Cardiac muscle cell (in vitro differentiated cells and primary cell): Measurements from ENCODE around the gene FLNB. TPM values are rescaled to one million over a fixed set of nuclear protein-coding genes. Genes with fewer than 3 reads are reported as not detected.

Experiments
- DNase-seq, 2 donors: peaks; one replicate each; pipeline versions ENCODE4 v3.0.0 to v3.0.0-alpha.2; 2010 to 2017; ENCODE audit warnings: low read depth in 1 of 2, low spot score in 1 of 2
- H3K27ac ChIP-seq: fragments of 200-600 bp; sonication (generic); 2 replicates; pipeline ENCODE4 v1.5.1; 2016
- H3K27me3 ChIP-seq: fragments of 200-600 bp; sonication (generic); 2 replicates; pipeline ENCODE4 v1.6.0; 2016; ENCODE audit warnings: control low read depth
- H3K36me3 ChIP-seq: fragments of 200-600 bp; sonication (generic); 2 replicates; pipeline ENCODE4 v1.5.1; 2016; ENCODE audit warnings: control low read depth
- H3K4me1 ChIP-seq: fragments of 200-600 bp; sonication (generic); 2 replicates; pipeline ENCODE4 v1.8.1; 2017; ENCODE audit warnings: low read depth, mild to moderate bottlenecking, mixed run types
- H3K4me3 ChIP-seq: fragments of 200-600 bp; sonication (generic); 2 replicates; pipeline ENCODE4 v1.5.1; 2016; ENCODE audit warnings: mild to moderate bottlenecking
- H3K9me3 ChIP-seq: fragments of 200-600 bp; sonication (generic); 2 replicates; pipeline ENCODE4 v1.5.1; 2017; ENCODE audit warnings: low read depth, mild to moderate bottlenecking, control low read depth
- polyA plus RNA-seq: library from polyadenylated mRNA; unstranded; fragments of >200 nt; fragmentation: Nextera tagmentation; extraction: Ambion mirVana; gene quantifications from 2 replicates; pipeline ENCODE4 v1.2.1, GENCODE V29; 2016
- total RNA-seq: library from RNA; depleted of rRNA; stranded (reverse); fragments of >200 nt; gene quantifications from 2 replicates; pipeline ENCODE4 v1.2.3, GENCODE V29; 2016
- TF ChIP-seq, protein P1 (sequence below): IDR thresholded peaks from 2 replicates; pipeline ENCODE4 v1.5.1; 2012; ENCODE audit warnings: low read depth, mild to moderate bottlenecking, low read length

FLNB gene
- total and polyA plus RNA-seq, 2 experiments from 2014 or later = 12.1 to 28.7 TPM

DNA sequence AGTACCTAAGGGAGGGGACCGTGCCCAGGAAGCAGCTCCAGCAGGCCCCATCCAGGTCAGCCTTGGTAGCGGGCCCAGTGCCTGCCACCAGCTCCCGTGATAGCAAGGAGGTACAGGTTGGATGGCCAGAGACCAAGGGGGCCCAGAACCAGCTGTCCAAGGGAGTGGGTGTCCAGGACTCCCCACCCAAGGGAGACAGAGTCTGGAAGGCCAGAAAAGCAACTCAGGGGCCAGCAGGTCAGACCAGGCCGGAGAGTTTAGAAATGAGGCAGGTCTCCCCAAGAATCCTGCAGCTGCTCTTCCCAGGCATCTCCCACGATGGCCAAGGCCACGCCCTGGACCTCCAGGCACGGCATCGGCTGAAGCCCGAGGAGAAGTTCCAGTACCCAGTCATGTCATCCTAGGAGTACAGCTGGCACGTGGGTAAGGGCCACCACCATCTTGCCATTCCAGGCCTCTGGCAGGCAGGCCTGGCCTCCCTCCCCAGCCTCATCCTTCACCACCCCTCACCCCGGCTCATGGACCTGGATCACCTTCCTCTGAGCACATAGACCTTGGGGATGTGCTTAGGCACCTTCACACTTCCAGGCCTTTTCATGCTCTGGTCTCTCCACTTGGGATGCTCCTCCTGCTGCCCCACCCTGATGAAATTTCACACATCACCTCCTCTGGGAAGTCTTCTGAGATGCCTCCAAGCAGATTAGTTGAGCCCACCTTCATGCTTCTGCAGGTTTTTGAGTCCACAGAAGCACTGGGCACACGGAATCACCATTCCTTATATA is 172.1 kb downstream of the FLNB start:
- TF ChIP-seq, protein P1, sequence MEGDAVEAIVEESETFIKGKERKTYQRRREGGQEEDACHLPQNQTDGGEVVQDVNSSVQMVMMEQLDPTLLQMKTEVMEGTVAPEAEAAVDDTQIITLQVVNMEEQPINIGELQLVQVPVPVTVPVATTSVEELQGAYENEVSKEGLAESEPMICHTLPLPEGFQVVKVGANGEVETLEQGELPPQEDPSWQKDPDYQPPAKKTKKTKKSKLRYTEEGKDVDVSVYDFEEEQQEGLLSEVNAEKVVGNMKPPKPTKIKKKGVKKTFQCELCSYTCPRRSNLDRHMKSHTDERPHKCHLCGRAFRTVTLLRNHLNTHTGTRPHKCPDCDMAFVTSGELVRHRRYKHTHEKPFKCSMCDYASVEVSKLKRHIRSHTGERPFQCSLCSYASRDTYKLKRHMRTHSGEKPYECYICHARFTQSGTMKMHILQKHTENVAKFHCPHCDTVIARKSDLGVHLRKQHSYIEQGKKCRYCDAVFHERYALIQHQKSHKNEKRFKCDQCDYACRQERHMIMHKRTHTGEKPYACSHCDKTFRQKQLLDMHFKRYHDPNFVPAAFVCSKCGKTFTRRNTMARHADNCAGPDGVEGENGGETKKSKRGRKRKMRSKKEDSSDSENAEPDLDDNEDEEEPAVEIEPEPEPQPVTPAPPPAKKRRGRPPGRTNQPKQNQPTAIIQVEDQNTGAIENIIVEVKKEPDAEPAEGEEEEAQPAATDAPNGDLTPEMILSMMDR = no peak
- Histone ChIP-seq H3K4me3 (no peak overlapping the region), H3K27ac (no peak overlapping the region), H3K4me1 (peaks cover 6% of the 10 kb centered on the region), H3K36me3 (no peaks in the 10 kb centered on the region), H3K27me3 (peaks cover 18% of the 10 kb centered on the region), H3K9me3 (no peaks in the 10 kb centered on the region)
- DNase-seq = no peak

DNA sequence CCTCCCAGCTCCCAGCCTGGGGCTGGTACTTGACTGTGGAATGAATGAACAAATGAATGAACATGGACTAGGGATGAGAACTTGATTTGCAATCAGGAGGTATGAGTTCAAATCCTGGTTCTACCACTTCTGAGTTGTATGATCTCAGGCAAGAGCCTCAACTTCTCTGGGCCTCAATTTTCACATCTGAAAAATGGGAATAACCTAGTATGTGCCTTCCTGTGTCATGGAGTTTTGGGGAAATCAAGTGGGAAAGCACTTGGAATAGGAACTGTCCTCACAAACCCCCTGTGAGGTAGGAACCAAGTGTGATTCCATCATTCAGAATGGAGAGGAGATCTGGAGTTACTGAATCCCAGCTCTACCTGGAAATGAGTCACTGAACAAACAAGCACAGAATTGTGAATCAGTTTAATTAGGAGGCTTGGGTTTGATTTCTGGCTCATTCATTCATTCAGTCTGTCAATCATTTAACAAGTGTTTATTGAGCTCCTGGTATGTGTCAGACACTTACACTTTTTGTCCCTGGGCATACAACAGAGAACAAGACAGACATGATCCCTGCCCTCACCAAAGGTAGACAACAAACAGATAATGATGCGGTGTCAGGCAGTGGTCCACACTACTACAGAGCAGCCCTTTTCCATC is 172.8 kb downstream of the FLNB start:
- Histone ChIP-seq H3K9me3 (no peaks in the 10 kb centered on the region), H3K27ac (no peak overlapping the region), H3K36me3 (no peaks in the 10 kb centered on the region), H3K27me3 (peaks cover 18% of the 10 kb centered on the region), H3K4me3 (no peak overlapping the region), H3K4me1 (no peaks in the 10 kb centered on the region)
- TF ChIP-seq, protein P1 = no peak
- DNase-seq = no peak

DNA sequence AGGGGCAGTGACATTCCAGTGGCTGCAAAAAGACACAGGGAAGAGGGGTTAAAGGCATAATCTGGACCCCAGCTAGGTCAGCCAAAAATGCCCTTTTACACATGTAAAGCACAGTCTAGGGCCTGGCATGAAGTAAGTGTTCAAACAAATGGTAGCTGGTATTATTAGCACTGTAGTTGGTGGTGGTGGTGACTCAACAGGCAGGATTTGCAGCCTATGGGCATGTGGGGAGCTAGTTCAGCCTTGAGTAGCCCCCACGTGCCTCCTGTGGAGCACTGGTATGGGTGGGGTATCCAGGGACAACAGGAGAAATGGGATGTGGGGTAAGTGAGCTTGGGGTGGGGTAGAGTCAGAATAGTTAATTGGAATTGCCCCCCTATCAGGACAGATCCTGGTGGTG is 175.0 kb downstream of the FLNB start:
- DNase-seq = no peak

DNA sequence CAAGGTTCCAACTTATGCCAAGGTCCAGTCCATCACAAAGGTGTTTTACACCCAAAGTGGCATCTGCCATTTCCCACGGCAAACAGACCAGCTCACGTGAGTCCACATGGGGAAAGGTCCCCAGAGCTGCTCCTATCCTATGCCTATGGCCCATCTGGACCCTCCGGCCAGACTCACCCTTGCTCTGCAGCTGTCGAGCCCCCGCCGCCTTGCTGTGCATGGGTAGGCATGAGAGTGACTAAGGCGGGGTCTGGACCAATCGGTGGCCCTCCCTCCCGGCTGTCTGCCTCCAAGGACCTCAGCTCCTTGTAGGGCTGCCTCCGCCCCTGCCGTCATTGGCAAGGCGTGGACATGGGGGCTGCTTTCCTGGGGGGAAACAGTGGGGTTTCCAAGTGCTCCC is 175.7 kb downstream of the FLNB start:
- TF ChIP-seq, protein P1 = no peak
- peaks cover 6% of the 10 kb centered on the region for H3K4me1 ChIP-seq
- H3K27ac ChIP-seq = no peak overlapping the region
- H3K27me3 ChIP-seq = peaks cover 18% of the 10 kb centered on the region
- no peaks in the 10 kb centered on the region for H3K9me3 ChIP-seq
- no peaks in the 10 kb centered on the region for H3K36me3 ChIP-seq
- no peak overlapping the region for H3K4me3 ChIP-seq
- no peak for DNase-seq

More for the DNA sequence above, 175.0 kb downstream of the FLNB start:
- H3K27ac ChIP-seq = no peak overlapping the region
- H3K4me1 ChIP-seq = no peaks in the 10 kb centered on the region
- H3K27me3 ChIP-seq = peaks cover 18% of the 10 kb centered on the region
- TF ChIP-seq, protein P1 = no peak
- no peaks in the 10 kb centered on the region for H3K9me3 ChIP-seq
- no peak overlapping the region for H3K4me3 ChIP-seq
- H3K36me3 ChIP-seq = no peaks in the 10 kb centered on the region

DNA sequence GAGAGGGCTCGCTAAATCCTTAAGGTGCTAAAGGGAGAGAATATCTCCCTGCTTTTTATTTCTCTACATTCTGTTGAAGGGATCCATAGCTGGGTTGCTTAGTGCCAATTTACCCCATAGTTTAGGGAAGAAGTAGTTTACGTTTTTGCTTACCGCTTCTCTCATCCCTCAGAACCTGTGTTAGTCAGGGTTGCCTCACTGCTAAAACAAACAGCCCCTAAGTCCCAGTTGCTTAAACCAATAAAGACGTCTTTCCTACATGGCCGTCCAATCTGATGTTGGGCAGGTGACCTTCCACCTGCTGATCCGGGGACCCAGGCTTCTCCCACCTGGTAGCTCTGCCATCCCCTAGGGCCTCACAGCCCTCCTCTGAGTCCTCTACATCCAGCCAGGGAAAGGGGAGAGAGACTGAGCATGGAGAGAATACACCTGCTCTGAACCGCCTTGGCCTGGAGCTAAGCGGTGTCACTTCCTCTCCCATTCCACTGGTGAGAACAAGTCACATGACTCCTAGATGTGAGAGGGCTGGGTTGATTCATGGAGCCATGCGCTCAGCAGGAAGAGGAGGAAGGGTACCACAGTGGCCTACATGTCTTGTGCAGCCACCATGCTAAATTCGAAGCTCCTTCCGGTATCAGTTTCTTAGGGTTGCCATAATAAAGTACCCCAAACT is 176.2 kb downstream of the FLNB start:
- TF ChIP-seq, protein P1 = no peak
- H3K4me1 ChIP-seq = peaks cover 12% of the 10 kb centered on the region
- no peak overlapping the region for H3K27ac ChIP-seq
- H3K36me3 ChIP-seq = no peaks in the 10 kb centered on the region
- no peaks in the 10 kb centered on the region for H3K9me3 ChIP-seq
- no peak overlapping the region for H3K4me3 ChIP-seq
- no peak for DNase-seq
- H3K27me3 ChIP-seq = peaks cover 18% of the 10 kb centered on the region
